ENCODE measurements around the gene BHLHE23. TPM values are rescaled to one million over a fixed set of nuclear protein-coding genes. Genes with fewer than 3 reads are reported as not detected.

BHLHE23 gene
- total RNA-seq, 1 donor from 2014 or later, result 23.9 TPM

- no peak for TF ChIP-seq CTCF (IDR thresholded peaks at IDR 0.05; ENCODE audit: partially characterized antibody, unreplicated experiment)
- peaks cover 30% of the 10 kb centered on the region for H3K4me1 Mint-ChIP-seq (ENCODE audit: low read depth, unreplicated experiment)
- peak; percentile 16 for DNase-seq
- peak overlapping the region; percentile 67 for H3K4me3 Mint-ChIP-seq (ENCODE audit: unreplicated experiment)
- no peaks in the 10 kb centered on the region for H3K36me3 Mint-ChIP-seq (ENCODE audit: unreplicated experiment)
- H3K9me3 Mint-ChIP-seq (ENCODE audit: unreplicated experiment), result peaks cover 13% of the 10 kb centered on the region
- H3K27me3 Mint-ChIP-seq (ENCODE audit: unreplicated experiment), result peaks cover 17% of the 10 kb centered on the region
- no peak overlapping the region for H3K27ac Mint-ChIP-seq (ENCODE audit: unreplicated experiment)
Measured at GRCh38 chr20:63028461-63028921, 21.7 kb upstream of the BHLHE23 start.

GRCh38 chr20:63027922-63028389 is 21.2 kb upstream of the BHLHE23 start:
- Mint-ChIP-seq H3K4me1 (ENCODE audit: low read depth, unreplicated experiment) (peaks cover 27% of the 10 kb centered on the region), H3K4me3 (ENCODE audit: unreplicated experiment) (peak overlapping the region; percentile 61), H3K36me3 (ENCODE audit: unreplicated experiment) (no peaks in the 10 kb centered on the region), H3K9me3 (ENCODE audit: unreplicated experiment) (peaks cover 13% of the 10 kb centered on the region), H3K27me3 (ENCODE audit: unreplicated experiment) (peaks cover 15% of the 10 kb centered on the region), H3K27ac (ENCODE audit: unreplicated experiment) (peak overlapping the region; percentile 73)
- TF ChIP-seq CTCF (IDR thresholded peaks at IDR 0.05; ENCODE audit: partially characterized antibody, unreplicated experiment), result no peak
- peak; percentile 70 for DNase-seq

GRCh38 chr20:63027221-63027921 is 20.6 kb upstream of the BHLHE23 start:
- peaks cover 23% of the 10 kb centered on the region for H3K4me1 Mint-ChIP-seq (ENCODE audit: low read depth, unreplicated experiment)
- no peaks in the 10 kb centered on the region for H3K36me3 Mint-ChIP-seq (ENCODE audit: unreplicated experiment)
- H3K27ac Mint-ChIP-seq (ENCODE audit: unreplicated experiment), result peak overlapping the region; percentile 73
- TF ChIP-seq CTCF (IDR thresholded peaks at IDR 0.05; ENCODE audit: partially characterized antibody, unreplicated experiment), result no peak
- peaks cover 12% of the 10 kb centered on the region for H3K27me3 Mint-ChIP-seq (ENCODE audit: unreplicated experiment)
- peak overlapping the region; percentile 61 for H3K4me3 Mint-ChIP-seq (ENCODE audit: unreplicated experiment)
- H3K9me3 Mint-ChIP-seq (ENCODE audit: unreplicated experiment), result peaks cover 11% of the 10 kb centered on the region
- DNase-seq, result peak; percentile 21

GRCh38 chr20:63026582-63027165 is 19.9 kb upstream of the BHLHE23 start:
- peak overlapping the region; percentile 61 for H3K4me3 Mint-ChIP-seq (ENCODE audit: unreplicated experiment)
- peak overlapping the region; percentile 28 for H3K27ac Mint-ChIP-seq (ENCODE audit: unreplicated experiment)
- DNase-seq, result peak; percentile 14
- H3K4me1 Mint-ChIP-seq (ENCODE audit: low read depth, unreplicated experiment), result peaks cover 27% of the 10 kb centered on the region
- no peak for TF ChIP-seq CTCF (IDR thresholded peaks at IDR 0.05; ENCODE audit: partially characterized antibody, unreplicated experiment)
- H3K36me3 Mint-ChIP-seq (ENCODE audit: unreplicated experiment), result no peaks in the 10 kb centered on the region
- H3K9me3 Mint-ChIP-seq (ENCODE audit: unreplicated experiment), result peaks cover 9% of the 10 kb centered on the region
- peaks cover 12% of the 10 kb centered on the region for H3K27me3 Mint-ChIP-seq (ENCODE audit: unreplicated experiment)

Measured in glutamatergic neuron (in vitro differentiated cells).